Hematopoietic multipotent progenitor cell treated with erythropoietin and hydrocortisone succinate and interleukin-3 and kit ligand, for 15 days (in vitro differentiated cells): ENCODE results near the gene PARP3.
A peak's percentile ranks its signal among the peaks of the same experiment; 100 is the strongest.
"Not testable (repeated sequence)": the region's sequence is repeated elsewhere in the genome, so short reads cannot be mapped to it uniquely, and the experiment has no call there.

Experiments
- DNase-seq: peaks from one replicate; pipeline ENCODE4 v3.0.0-alpha.2; 2015; ENCODE audit warnings: low spot score

The PARP3 gene

DNA sequence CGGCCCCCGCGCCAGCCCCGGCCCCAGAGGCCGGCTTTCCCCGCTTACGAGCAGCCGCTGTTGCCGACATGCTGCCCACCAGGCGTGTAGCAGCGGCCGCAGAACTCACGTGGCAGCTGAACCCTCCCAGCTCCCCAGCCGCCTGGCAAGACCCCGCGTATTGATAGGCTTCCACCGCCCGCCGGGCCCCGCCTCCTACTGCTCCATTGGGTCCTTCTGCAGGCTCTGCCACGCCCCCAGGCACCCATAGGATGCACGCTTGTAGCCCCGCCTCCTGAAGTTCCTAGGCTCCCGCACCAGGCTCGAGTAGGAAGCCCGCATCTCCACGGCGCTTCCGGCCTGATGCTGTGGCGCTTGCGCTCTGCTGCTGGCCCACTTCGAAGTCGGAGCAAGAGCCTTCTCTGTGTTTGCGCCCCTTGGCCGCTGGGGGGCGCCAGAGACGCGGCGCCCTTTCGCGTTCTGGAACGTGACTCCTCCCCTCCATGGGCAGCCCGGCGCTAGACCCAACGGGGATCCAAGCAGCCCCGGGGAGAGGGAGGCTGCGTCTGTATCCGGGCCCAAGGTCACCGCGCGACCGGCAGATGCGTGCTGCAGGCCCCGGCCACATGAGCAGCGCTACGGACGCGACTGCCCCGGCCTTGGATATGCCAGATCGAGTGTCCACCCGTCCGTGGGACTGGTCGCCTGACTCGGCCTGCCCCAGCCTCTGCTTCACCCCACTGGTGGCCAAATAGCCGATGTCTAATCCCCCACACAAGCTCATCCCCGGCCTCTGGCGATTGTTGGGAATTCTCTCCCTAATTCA is at the start of gene PARP3, which contains the start of gene RRP9:
Gene PARP3, plus strand, starts transcription at position 566 of the 805 bp plus-strand sequence. CDS start 993 bp downstream, outside the sequence.
Gene RRP9, minus strand, starts transcription at position 107 of the 805 bp plus-strand sequence. Its CDS starts 37 bp downstream, at position 70.
- DNase-seq = peak; percentile 100

DNA sequence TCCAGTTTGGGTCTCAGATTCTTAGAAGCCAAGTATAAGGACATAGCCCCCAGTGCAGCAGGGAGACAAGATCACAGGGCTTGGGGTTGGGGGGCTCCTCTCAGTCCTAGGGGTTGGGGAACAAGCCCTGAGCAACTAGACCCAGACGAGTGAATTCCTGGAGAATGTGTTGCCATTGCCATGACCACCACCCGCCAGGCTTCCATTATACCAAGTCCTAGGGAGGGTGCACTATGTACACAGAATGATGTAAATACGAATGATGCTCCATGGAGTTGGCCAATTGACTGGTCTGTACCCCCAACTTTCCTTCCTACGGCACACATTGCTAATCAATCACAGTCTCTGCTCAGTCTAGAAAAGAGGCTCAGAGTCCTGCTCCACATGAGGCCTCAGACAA is 47.8 kb upstream of the PARP3 start:
- DNase-seq = no peak

DNA sequence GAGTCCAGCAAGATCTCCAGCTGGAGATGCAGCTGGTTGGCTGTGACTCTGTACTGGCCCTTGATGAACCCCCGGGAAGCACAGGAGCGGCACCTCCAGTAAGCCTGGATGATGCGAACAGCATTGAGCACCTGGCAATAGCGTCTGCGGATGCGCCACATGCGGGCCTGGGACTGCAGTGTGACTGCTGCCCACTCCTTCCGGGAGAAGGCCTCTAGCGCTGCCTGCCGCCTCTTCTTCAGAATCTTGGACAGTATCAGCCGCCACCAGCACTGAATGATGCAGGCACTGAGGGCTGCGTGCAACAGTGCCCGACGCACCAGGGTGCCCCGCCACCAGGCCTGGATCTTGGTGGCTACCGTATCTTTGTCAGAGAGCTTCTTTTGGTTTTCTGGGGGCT is 47.2 kb upstream of the PARP3 start:
- DNase-seq = no peak

DNA sequence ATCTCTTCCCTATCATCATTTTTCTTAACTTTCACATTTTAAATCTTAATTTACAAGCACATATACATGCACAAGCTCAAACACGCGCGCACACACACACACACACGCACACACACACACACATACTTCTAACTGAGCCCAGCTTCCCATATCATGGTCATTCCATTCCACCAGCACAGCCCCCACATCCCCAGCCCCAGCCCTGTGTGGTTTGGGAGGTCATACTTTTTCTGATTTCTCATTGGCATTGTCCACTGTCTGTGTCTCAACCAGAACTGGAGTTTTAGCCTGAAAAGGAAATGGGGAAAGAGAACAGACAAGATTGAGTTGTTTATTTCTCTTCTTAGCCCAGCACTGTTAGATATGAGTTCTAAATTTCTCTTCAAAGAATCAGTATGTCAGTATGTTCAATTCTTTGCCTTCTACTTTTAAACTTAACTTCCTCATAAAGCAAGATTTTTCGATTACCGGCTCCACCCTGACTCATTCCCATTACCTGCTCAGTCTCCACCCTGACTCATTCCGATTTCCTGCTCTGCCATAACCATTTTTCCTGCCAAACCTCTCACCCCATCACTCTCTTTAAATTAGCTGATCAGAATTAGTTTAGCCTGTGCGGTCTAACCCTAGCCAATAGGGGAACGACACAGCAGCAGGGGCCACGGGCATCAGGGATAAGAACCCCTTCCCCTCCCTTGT is 45.4 kb upstream of the PARP3 start:
- DNase-seq = no peak

DNA sequence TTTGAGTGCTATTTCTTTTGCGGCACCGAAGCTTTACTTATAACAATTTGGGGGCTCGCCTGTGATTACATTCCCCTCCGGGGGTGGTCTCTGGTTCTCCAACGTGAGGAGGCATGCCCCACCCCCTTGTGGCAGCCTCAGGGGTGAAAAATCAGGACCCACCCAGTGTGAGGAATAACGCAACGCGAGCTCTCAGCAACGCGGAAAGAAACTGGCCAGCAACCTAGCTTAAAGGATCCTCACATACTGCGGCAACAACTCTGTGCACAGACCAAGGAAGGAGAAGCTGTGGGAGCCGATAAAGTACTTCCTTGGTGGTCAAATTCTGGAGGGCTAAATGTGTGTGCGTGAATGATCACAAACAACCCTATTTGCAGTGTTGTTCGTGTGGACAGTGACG is 44.8 kb upstream of the PARP3 start:
- DNase-seq = no peak

DNA sequence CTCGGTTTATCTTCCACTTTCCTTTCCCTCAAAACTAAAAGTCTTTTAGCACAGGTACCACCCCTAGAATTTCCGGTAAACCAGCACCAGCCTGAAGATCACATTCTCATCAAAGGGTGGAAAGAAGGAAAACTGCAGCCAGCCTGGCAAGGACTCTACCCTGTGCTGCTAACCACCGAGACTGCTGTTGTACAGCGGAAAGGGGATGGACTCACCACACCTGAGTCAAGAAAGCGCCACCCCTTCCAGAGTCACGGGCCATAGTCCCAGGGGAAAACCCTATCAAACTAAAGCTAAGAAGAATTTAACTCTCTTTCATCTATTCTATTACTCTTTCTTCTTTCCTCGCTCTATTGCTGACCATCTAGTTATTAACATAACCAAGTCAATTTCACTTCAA is 42.1 kb upstream of the PARP3 start:
- DNase-seq = not testable (repeated sequence)

DNA sequence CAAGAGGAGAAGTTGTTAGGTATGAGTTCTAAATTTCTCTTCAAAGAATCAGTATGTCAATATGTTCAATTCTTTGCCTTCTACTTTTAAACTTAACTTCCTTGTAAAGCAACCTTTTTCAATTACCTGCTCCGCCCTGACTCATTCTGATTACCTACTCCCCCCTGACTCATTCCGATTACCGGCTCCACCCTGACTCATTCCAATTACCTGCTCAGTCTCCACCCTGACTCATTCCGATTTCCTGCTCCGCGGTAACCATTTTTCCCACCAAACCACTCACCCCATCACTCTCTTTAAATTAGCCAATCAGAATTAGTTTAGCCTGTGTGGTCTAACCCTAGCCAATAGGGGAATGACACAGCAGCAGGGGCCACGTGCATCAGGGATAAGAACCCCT is 39.8 kb upstream of the PARP3 start:
- DNase-seq = not testable (repeated sequence)

DNA sequence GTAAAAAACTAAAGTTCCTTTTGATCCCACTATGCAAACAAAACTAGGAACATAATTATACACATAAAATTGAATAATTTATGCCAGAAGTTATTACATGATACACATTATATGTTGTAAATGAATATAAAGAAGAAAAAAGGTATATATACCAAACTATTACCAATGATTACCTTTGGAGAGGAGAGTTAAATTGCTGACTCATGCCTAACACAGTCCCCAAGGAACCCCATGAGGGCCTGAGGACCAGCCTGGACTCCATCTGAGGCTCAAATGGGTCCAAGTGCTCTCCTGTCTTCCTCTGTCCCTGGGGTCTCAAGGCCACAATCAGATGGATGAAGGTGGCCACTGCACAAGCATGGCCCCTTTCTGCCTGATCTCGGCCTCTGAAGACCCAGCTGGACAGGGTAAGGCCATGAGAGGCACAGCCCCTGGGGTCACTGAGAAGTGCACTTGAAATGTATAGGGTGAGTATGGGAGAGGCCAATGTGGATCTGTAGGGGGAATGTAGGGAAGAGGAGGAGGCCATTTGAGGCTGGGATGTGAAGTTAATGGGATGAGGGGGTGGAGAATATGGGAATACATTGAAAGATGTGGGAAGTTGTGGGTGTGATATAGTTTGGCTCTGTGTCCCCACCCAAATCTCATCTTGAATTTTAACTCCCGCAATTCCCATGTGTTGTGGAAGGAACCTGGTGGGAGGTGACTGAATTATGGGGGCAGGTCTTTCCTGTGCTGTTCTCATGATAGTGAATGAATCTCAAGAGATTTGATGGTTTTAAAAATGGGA is 37.9 kb upstream of the PARP3 start:
- no peak for DNase-seq

DNA sequence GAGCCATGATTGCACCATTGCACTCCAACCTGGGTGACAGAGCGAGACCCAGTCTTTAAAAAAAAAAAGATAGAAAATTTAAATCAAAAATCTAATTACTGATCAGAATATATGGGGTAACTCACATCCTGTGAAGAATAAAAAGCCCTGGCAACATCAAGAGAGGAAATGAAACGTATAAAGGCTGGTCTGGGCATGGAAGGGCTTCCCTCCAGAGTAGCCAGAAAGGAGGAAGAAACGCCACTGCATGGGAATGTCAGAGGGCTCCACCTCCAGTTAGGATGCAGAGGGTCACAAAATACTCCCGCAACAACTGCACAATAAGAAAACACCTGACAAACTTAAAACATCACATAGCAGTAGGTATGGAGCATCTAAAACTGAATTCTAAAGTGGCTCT is 34.1 kb upstream of the PARP3 start:
- DNase-seq = no peak

DNA sequence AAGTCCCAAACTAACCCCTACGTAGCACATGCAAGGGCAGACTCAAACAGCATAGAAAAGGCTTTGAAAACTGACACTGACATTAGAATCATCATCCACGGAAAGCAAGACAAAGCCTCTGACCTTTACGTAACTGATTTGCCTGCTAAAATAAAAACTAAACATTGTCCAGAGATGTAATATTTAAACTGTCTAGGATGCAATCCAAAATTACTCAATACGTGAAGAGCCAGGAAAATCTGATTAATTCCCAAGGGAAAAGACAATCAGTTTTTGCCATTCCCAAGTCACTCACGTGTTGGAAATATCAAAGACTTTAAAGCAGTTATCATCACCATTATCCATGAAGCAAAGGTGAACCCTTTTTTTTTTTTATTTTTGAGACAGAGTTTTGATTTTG is 25.7 kb upstream of the PARP3 start:
- DNase-seq = no peak

DNA sequence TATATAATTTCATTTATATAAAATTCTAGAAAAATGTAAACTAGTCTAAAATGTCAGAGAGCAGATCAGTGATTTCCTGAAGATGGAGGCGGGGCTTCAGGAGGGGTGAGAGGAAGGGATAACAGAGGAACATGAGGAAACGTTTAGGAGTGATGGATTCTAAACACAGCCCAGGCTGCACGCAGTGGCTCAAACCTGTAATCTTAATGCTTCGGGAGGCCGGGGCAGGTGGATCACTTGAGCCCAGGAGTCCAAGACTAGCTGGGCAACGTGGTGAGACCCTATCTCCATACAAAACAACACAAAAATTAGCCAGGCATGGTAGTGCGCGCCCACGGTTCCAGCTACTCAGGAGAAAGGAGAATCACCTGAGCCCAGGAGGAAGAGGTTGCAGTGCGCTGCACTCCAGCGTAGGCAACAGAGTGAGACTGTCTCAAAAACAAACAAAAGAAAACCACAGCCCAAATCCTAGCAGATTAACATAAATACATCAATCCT is 21.0 kb upstream of the PARP3 start:
- DNase-seq = no peak

DNA sequence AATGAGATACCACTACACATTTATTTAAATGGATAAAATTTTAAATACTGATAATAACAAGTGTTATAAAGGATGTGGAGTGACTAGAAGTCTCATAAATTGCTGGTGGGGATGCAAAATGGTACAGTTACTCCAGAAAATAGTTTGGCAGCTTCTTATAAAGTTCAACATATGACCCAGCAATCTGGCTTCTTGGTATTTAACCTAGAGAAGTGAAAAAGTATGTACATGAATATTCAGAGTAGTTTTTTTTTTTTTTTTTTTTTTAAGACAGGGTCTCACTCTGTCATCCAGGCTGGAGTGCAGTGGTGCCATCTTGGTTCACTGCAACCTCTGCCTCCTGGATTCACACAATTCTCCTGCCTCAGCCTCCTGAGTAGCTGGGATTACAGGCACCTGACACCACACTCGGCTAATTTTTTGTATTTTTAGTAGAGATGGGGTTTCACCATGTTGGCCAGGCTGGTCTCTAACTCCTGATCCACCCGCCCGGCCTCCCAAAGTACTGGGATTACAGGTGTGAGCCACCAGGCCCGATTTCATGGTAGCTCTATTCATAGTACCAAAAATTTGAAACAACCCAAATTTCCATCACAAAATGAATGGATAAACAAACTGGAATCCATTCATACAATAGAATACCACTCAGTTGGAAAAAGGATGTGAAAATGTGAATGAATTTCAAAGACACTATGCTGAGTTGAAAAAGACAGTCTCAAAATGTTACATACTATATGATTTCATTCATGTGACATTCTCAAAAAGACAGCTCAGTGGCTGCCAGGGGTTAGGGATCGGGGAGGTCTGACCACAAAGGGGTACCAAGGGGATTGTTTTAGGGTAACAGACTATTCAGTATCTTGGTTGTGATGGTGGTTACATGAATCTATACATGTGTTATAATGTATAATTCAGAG is 14.8 kb upstream of the PARP3 start:
- DNase-seq = no peak

DNA sequence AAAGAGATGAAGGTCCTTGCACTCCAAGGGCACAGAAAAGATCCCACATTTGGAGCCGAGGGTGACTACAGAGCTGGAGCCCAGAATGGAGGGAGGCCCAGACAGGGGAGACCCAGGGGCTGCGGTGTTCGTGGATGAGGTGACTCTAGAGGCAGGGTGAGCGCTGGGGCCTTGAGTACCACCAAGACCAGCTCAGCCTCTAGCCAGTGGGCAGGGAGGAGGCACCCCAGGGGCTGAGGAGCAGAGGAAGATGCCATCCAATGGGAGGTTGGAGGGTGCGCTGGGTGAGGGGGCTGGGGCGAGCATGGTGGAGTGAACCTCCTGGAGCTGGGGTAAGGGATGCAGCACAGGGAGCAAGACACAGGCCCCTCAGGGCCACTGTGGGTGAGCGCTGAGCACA is 13.7 kb upstream of the PARP3 start:
- DNase-seq = no peak

DNA sequence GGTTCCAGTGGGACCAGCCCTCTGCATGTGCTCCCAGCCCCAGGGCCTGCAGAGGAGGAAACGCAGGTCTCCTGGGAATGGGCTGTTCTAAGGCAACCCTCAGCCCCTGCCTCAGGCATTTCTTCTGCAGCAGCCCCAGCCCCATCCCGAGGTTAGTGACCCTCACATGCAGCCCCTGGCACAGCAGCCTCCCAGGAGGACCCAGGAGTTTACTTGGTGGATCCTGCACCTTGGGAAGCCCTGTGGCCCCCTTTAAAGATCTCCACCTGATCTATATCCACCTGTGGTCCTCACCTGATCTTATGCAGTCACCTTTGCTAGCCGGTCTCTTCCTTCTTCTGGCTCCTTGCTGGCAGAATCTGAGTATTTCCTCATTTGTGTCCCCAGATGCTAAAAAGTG is 13.2 kb upstream of the PARP3 start:
- not testable (repeated sequence) for DNase-seq

DNA sequence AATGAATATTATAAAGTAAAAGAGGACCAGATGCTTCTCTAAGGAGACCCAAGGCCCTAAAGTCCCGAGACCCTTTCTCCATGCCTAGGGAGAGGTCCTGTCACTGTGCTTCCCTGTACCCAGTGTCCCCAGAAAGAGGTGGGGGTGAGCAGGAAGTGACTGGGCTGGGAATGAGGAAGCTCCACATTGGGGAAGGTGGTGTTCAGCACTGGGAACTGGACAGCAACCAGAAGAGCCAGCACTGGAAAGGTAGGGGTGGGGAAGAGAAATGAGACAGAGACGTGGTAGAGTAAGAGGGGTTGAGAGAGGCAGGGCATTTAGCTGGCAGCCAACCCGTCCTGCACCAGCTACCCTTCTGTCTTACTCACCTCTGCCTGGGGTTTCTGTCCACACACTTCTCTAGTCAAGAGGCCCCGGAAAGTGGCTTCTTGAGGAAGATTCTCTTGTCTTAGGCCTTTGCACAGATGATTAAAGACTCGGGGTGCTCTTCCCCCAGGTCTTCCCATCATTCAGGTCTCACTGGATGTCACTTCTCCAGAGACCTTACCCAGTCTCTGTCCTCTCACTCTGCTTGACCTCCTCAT is 12.7 kb upstream of the PARP3 start:
- DNase-seq = no peak

DNA sequence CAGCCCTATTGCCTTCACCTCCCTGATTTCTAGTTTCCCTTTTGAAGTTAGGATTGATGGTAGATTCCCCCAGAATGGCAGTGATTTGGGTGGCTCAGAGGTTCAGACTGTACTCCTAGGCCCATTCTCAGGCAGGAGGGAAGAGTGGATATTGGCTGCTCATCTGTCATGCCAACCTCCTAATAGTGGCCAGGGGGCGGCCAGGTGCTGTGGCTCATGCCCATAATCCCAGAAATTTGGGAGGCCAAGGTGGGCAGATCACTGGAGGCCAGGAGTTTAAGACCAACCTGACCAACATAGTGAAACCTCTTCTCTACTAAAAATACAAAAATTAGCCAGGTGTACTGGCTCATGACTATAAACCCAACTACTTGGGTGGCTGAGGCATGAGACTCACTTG is 11.7 kb upstream of the PARP3 start:
- no peak for DNase-seq

DNA sequence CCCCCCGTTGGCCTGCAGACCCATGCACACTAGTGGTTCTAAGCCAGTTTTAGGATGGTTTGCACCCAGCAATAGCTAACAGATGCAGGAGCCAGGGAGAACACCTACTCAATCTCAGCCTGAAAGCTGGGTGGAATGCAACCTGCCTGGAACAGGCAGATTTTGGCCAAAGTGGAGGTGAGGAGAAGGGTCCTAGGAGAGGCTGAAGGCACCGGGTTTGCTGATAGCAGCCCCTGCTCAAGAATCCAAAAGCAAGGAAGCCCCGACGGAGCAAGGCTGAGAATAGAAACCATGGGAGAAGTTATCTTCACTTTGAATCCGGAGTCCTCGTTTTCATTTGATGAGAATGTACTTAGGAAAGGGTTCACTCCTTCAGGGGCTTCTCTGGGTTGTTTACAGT is 10.4 kb upstream of the PARP3 start:
- no peak for DNase-seq

DNA sequence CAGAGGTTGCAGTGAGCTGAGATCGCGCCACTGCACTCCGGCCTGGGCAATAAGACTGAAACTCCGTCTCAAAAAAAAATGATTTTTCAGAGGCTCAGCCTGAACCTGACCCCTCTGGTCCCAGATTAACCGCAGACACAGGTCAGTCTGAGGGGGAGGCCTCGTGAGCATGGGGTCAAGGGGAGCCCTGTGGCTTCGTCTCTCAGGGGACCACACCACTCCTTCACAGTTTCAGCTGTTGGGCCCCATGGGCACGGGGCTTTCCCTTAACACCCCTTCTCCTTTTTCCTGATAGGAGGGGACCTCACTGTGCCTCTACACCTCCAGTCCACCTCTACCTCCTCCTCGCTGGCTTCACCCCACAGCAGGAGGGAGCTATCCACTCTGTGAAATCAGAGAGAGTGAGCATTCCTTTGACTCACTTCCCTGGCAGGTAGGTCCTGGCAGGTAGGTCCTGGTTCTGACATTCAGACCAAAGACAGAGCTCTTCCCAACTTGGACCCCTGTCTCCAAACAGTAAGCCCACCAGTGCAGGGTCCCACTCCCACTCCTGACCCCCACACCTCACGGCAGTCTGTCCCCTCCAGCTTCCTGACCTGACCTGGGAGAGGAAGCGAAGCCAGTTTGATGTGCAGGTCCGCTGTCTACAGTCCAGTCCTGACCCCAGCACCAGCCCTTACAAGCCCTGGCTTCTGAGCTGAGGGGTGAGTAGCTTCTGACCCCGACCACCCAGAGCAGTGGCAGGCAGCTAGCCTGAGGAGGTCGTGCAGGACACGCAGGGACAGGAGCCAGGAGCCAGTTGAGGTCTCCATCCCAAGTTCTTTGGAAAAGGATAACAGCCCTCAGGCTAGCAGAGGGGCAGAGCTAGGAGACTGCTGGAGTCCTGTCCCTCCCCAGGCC is 9.4 kb upstream of the PARP3 start:
- DNase-seq = no peak

DNA sequence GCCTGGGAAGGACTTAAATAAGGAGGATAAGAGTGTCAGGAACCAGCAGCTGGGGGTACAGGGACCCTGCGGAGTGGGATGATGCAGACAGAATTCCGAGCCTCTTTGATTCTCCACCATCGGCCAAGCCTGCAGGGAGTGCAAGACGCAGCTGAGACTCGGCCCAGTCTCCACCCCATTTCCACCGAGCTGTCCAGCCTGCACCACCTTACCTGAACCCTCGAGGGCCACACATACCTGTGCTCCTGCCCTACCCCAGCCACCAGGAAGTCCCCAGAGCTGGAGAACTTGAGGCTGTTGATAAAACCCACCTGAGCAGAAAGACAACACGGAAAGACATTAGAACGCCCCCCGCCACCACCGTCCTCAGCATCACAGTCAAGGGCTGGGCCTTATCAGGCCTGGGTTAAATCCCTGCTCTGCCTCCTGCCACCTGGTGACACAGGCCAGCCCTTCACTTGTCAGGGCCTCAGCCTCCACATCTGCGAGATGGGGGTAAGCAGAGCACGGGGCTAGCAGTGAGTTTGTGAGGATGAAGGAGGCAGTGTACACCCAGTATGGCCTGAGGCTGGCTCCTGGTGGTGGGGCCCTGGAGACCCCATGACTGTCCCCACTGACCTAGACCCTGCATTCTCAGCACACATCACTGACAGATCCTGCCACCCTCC is 8.6 kb upstream of the PARP3 start:
- DNase-seq = no peak
